ENCODE data around the gene CNIH3.

GRCh38 chr1:224607188-224608148, 8.6 kb upstream of the CNIH3 start:
- TF ChIP-seq CTCF (IDR thresholded peaks at IDR 0.05) (no peak), POLR2A (IDR thresholded peaks at IDR 0.05) (no peak)
